GM19238 (cell line): ENCODE results near the gene RIPK3.
A peak's percentile ranks its signal among the peaks of the same experiment; 100 is the strongest.
"Not testable (repeated sequence)": the region's sequence is repeated elsewhere in the genome, so short reads cannot be mapped to it uniquely, and the experiment has no call there.

Source experiments
- DNase-seq: peaks from one replicate; pipeline ENCODE4 v3.0.0; 2011; ENCODE audit warnings: low spot score; ENCODE audit not compliant: insufficient read length

RIPK3 gene

GRCh38 chr14:24339284-24340151 lies at the start of gene RIPK3:
Gene RIPK3 (minus strand): TSS chr14:24339991. CDS start chr14:24339826, 165 bp downstream.
- peak; percentile 82 for DNase-seq

- DNase-seq, result no peak
These were observed 49.5 kb upstream of the RIPK3 start for GRCh38 chr14:24389226-24389848.

- no peak for DNase-seq
These were observed 48.8 kb upstream of the RIPK3 start for GRCh38 chr14:24388474-24389179.

- not testable (repeated sequence) for DNase-seq
These were observed 47.8 kb upstream of the RIPK3 start for GRCh38 chr14:24387579-24387978.

- no peak for DNase-seq
These were observed 47.2 kb upstream of the RIPK3 start for GRCh38 chr14:24387009-24387345.

- no peak for DNase-seq
These were observed 45.7 kb upstream of the RIPK3 start for GRCh38 chr14:24385524-24385923.

- DNase-seq, result no peak
These were observed 44.4 kb upstream of the RIPK3 start for GRCh38 chr14:24384169-24384568.

GRCh38 chr14:24382064-24382371 lies 42.2 kb upstream of the RIPK3 start:
- DNase-seq, result no peak

- no peak for DNase-seq
These were observed 41.7 kb upstream of the RIPK3 start for GRCh38 chr14:24381363-24382063.

GRCh38 chr14:24379907-24380730 lies 40.3 kb upstream of the RIPK3 start:
- DNase-seq, result no peak

- no peak for DNase-seq
These were observed 39.5 kb upstream of the RIPK3 start for GRCh38 chr14:24378981-24379906.

GRCh38 chr14:24378327-24378726 lies 38.5 kb upstream of the RIPK3 start:
- DNase-seq, result no peak

GRCh38 chr14:24377657-24378056 lies 37.9 kb upstream of the RIPK3 start:
- DNase-seq, result no peak

- DNase-seq, result no peak
These were observed 37.3 kb upstream of the RIPK3 start for GRCh38 chr14:24377126-24377525.

- no peak for DNase-seq
These were observed 36.8 kb upstream of the RIPK3 start for GRCh38 chr14:24376448-24377070.

- DNase-seq, result no peak
These were observed 33.1 kb upstream of the RIPK3 start for GRCh38 chr14:24372701-24373416.

- not testable (repeated sequence) for DNase-seq
These were observed 31.8 kb upstream of the RIPK3 start for GRCh38 chr14:24371605-24372004.

- no peak for DNase-seq
These were observed 31.0 kb upstream of the RIPK3 start for GRCh38 chr14:24370748-24371147.
